Measurements from ENCODE around the gene PPP2R3B. TPM values are rescaled to one million over a fixed set of nuclear protein-coding genes. Genes with fewer than 3 reads are reported as not detected.
A peak's percentile ranks its signal among the peaks of the same experiment; 100 is the strongest.
"Not testable (repeated sequence)": the region's sequence is repeated elsewhere in the genome, so short reads cannot be mapped to it uniquely, and the experiment has no call there.

The PPP2R3B gene
- polyA plus RNA-seq, 1 experiment = 4.8 TPM

DNA sequence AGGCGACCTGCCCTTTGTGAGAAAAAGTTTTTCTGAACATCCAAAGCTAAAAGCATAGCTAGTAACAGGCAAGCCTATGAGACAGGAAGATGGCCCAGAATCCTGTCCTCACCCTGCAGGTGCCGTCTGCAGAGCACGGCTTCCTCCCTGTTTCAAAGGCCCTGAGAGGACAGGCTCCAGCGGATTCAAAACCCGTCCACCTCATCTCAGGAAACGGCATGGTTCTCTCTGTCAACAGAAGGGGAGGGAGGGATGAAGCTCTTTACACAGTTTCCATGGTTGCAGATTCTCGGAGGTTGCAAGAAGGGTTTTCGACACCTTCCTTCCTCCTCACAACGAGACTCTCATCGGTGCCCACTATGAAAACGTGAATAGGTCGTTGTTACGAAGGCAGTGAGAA is 8.3 kb downstream of the PPP2R3B start:
- POLR2A ChIA-PET = no interaction called here
- Histone ChIP-seq H3K27ac (ENCODE audit: low read depth, low read length) (no peak overlapping the region), H3K27me3 (ENCODE audit: control insufficient read depth, insufficient read depth, low read length) (peaks cover 8% of the 10 kb centered on the region), H3K4me3 (ENCODE audit: low read depth, low read length) (no peak overlapping the region), H3K9me3 (ENCODE audit: control insufficient read depth, insufficient read depth, low read length) (no peaks in the 10 kb centered on the region)
- TF ChIP-seq, protein P1, sequence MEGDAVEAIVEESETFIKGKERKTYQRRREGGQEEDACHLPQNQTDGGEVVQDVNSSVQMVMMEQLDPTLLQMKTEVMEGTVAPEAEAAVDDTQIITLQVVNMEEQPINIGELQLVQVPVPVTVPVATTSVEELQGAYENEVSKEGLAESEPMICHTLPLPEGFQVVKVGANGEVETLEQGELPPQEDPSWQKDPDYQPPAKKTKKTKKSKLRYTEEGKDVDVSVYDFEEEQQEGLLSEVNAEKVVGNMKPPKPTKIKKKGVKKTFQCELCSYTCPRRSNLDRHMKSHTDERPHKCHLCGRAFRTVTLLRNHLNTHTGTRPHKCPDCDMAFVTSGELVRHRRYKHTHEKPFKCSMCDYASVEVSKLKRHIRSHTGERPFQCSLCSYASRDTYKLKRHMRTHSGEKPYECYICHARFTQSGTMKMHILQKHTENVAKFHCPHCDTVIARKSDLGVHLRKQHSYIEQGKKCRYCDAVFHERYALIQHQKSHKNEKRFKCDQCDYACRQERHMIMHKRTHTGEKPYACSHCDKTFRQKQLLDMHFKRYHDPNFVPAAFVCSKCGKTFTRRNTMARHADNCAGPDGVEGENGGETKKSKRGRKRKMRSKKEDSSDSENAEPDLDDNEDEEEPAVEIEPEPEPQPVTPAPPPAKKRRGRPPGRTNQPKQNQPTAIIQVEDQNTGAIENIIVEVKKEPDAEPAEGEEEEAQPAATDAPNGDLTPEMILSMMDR (IDR thresholded peaks at IDR 0.05; ENCODE audit: low read depth, low read length) = no peak
- DNase-seq (ENCODE audit: low read depth, low spot score) = no peak
- CTCF ChIA-PET = no interaction called here

DNA sequence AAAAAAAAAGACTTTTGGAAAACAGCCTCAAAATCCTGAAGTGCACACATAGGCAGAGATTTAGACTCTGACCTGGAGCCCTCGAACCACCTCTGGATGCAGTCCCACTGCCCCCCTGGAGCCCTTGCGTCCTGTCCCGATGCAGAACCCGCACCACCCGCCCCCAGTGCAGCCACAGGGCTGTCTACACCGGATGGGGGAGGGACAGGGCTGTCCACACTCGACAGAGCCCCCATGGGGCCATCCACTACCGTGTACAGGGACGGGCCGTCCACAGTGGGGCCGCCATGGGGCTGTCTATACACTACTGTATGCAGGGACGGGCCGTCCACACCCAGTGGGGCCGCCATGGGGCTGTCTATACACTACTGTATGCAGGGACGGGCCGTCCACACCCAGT is 10.5 kb downstream of the PPP2R3B start:
- H3K27ac ChIP-seq (ENCODE audit: low read depth, low read length); CTCF ChIA-PET; H3K4me3 ChIP-seq (ENCODE audit: low read depth, low read length); DNase-seq (ENCODE audit: low read depth, low spot score); H3K9me3 ChIP-seq (ENCODE audit: control insufficient read depth, insufficient read depth, low read length); POLR2A ChIA-PET: not testable (repeated sequence)
- H3K27me3 ChIP-seq (ENCODE audit: control insufficient read depth, insufficient read depth, low read length) = peaks cover 12% of the 10 kb centered on the region

DNA sequence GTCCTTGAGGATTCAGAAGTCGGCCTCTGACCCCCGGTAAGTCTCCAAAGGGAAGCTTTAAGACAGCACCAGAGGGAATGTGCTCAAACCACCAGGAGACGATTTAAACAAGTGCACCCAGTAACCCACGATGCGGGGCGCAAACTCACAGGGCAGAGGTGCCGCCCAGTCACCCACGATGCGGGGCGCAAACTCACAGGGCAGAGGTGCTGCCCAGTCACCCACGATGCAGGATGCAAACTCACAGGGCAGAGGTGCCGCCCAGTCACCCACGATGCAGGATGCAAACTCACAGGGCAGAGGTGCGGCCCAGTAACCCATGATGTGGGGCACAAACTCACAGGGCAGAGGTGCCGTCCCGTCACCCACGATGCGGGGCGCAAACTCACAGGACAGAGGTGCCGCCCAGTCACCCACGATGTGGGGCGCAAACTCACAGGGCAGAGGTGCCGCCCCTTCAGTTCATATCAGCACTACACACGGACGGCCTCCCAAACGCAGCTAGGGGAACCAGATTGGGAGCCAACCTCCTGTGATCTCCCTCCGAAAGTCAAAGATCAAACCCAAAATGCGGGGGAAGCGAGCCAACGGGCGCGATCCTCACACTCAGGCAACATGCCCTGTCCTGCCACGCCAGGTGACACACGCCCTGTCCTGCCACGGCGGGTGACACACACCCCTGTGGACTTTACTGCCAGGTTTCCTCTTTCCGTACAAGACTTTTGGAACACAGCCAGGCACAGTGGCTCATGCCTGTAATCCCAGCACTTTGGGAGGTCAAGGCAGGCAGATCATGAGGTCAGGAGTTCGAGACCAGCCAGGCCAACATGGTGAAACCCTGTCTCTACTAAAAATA is 11.3 kb downstream of the PPP2R3B start:
- ChIA-PET POLR2A (no interaction called here), CTCF (no interaction called here)
- no peaks in the 10 kb centered on the region; the same call in 1 of the 2 replicates for H3K9me3 ChIP-seq (ENCODE audit: control insufficient read depth, insufficient read depth, low read length)
- TF ChIP-seq, protein P1 (IDR thresholded peaks at IDR 0.05; ENCODE audit: low read depth, low read length) = no peak
- no peak for DNase-seq (ENCODE audit: low read depth, low spot score)
- no peak overlapping the region for H3K4me3 ChIP-seq (ENCODE audit: low read depth, low read length)
- H3K27ac ChIP-seq (ENCODE audit: low read depth, low read length) = no peak overlapping the region
- H3K27me3 ChIP-seq (ENCODE audit: control insufficient read depth, insufficient read depth, low read length) = peaks cover 12% of the 10 kb centered on the region

DNA sequence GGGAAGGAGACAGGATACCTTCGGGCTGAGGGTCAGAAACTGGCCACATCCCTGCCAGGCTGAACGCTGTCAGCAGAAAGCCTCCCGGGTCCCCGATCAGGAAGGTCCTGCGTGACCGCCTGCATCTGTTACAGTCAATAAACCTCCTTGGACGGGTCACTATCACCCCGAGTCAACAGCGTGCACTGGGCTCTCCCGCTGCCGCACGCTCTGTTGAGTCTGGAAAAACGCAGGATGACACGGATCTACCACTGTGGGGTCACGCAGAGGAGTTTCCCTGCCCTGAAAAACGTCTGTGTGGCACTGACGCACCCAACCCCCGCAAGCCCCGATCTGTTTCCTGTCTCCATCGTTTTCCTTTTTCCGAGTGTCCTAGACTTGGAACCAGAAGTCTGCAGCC is 12.1 kb downstream of the PPP2R3B start:
- H3K27me3 ChIP-seq (ENCODE audit: control insufficient read depth, insufficient read depth, low read length) = peaks cover 12% of the 10 kb centered on the region
- H3K9me3 ChIP-seq (ENCODE audit: control insufficient read depth, insufficient read depth, low read length) = no peaks in the 10 kb centered on the region; the same call in 1 of the 2 replicates
- no peak for DNase-seq (ENCODE audit: low read depth, low spot score)
- no peak overlapping the region for H3K27ac ChIP-seq (ENCODE audit: low read depth, low read length)
- TF ChIP-seq, protein P1 (IDR thresholded peaks at IDR 0.05; ENCODE audit: low read depth, low read length) = no peak
- ChIA-PET POLR2A (no interaction called here), CTCF (no interaction called here)
- H3K4me3 ChIP-seq (ENCODE audit: low read depth, low read length) = peak overlapping the region; percentile 55

DNA sequence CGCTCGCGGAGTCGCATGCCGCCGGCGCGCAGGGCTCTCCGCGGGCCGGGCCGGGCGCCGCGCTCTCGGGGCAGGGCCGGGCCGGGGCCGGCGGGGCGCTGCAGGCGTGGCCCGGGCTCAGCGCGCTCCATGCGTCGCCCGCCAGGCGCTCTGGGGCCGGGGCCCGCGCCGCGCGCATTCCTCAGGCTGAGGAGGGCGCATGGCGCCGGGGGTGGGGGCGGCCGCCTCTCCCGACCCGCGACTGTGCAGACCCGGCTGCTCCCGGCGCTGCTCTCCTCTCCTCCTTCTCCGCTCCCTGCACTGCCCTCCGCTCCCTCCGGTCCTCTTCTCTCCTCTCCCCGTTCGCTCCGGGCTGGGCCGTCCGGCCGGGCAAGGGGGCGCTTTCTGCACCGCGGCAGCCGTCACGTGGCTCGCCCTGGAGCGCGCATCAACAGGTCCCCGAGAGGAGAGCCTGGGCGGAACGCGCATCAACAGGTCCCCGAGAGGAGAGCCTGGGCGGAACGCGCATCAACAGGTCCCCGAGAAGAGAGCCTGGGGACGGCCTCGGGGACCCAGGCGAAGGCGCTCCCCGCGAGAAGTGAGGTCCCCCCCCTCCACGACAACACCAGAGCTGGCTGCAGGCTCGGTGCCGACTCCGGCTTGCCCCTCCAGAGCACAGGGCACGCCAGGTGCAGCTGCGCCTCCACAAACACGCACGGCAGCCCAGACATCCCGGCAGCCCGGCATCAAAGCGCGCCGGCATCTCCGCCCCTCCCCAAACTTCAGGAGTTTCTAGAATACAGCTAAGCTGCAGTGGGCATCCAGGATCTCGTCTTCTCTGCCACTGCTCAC is 12.9 kb downstream of the PPP2R3B start:
- ChIA-PET POLR2A (no interaction called here), CTCF (no interaction called here)
- H3K9me3 ChIP-seq (ENCODE audit: control insufficient read depth, insufficient read depth, low read length) = no peaks in the 10 kb centered on the region; the same call in 1 of the 2 replicates
- DNase-seq (ENCODE audit: low read depth, low spot score) = no peak
- peak overlapping the region; percentile 55 for H3K4me3 ChIP-seq (ENCODE audit: low read depth, low read length)
- TF ChIP-seq, protein P1 (IDR thresholded peaks at IDR 0.05; ENCODE audit: low read depth, low read length) = no peak
- H3K27me3 ChIP-seq (ENCODE audit: control insufficient read depth, insufficient read depth, low read length) = peaks cover 12% of the 10 kb centered on the region
- H3K27ac ChIP-seq (ENCODE audit: low read depth, low read length) = no peak overlapping the region

All from AG04450 (cell line).